GM20431 (cell line): Measurements from ENCODE around the gene PGPEP1.

ENCODE experiments used
- in situ Hi-C: fragments of 300-500 bp; cut with MseI, MboI; formaldehyde crosslinking; loops from one replicate; pipeline ENCODE4 v1.15.0; 2020; ENCODE audit warnings: low sequenced_read_pairs; ENCODE audit not compliant: unreplicated experiment

The PGPEP1 gene

DNA sequence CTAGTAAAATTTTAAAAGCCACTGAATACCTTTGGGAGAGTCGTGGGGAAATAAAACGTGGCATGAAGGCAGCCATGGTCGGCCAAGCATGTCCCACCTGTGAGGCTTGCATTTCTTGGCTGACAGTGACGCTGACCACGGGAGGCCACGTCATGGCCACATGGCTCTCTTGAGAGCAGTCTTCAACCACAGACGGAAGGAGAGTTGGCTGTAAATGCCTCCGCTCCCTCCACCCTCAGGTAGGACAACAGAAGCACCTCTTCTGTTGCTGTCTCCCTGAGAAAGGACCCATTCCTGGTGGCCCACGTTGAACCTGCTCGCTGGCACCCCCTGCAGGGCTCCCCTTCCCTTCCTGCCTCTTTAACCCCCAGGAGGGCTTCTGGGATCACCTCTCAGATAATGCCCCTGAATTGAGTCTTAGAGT is 67.7 kb downstream of the PGPEP1 start:
- in situ Hi-C loops, result no loop called here

DNA sequence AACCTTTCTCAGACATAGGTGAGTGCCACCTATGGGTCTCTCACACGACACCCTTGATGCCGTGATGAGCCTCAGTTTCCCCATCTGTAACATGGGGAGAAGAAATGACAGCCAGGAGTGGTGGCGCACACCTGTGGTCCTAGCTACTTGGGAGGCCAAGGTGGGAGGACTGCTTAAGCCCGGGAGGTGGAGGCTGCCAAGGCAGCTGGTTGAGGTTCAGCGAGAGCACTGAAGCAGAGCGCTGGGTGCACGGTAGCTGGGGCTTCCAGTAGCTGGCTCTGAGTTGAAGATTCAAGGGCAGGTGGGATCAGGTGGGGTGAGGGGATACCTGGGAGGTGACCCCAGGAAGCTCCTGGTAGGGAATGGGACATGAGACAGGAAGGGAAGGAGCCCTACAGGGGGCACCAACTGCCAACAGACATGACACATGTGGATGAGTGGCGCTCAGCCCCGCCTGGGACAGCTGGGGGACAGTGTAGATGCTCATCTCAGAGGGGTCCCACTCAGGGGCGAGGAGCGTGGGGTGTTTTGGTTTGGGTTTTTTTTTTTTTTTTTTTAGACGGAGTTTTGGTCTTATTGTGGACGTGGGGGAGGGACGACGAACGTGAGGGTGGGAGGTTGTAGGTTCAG is 72.3 kb downstream of the PGPEP1 start:
- in situ Hi-C loops, result loop anchor here (10.0 kb wide), 1 partner anchor 68 kb away; the partner anchor contains the start of gene PGPEP1

DNA sequence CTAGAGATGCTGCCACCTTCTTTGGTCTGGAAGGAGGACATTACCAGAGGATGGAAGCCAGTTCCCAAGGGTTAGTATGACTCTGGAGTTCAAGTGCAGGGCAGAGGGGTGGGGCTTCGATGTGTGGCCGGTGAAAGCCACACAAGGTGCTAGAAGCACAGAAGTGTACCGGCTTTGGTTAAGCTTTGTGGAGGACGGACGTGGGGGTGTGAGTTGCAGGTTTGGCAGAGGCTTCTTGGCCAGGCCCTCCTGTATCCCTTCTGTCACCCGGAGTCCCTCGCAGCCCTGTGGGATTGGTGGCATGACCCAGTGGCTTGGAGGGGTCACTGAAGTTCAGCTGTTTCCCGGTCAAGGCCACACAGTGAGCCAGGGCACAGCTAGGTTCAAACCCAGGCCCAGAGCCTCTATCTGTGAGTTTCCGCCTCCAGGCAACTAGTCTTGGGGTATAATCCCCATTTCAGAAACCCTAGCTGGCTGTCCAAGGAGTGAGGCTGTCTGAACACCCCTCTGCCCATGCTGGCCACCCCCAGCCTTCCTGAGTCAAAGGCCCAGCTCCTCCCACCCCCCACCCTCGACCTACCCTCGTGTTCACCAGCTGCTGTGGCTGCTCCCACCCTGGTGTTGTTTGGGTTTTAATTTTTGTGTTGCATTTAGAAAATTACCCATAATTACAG is 74.2 kb downstream of the PGPEP1 start:
- in situ Hi-C loops, result loop anchor here (10.0 kb wide), 1 partner anchor 70 kb away; the partner anchor contains the start of gene PGPEP1

DNA sequence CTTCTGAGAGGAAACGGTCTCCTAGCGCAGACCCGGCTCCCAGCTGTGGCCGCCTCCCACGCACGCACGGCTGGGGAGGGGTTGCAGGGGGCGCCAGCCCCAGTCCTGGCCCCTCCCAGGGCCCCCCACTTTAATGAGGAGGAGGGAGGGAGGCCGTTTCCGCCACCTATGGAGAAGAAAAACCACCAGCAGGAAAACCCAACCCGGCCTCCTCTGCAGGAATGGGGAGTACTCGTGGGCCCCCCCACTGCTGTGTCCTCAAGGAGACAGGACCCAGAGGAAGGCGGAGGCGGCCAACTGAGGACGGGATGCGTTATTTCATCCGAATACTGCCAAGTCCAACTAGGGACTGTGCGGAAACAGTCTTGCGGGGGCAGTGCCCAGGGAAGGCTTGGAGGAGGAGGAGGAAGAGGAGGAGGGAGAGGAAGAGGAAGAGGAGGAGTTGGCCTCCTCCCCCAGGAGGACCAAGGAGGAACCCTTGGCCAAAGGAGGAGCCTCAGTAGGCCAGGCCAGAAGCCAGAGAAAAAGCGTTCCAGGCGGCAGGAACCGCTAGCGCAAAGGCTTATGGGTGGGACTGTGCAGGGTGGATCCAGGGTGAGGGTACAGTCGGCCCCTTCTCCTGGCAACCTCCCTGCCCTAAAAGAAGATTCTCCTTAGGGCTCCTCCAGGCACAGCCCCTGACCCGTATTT is 74.9 kb downstream of the PGPEP1 start:
- in situ Hi-C loops, result loop anchor here (10.0 kb wide), 1 partner anchor 71 kb away; the partner anchor contains the start of gene PGPEP1

DNA sequence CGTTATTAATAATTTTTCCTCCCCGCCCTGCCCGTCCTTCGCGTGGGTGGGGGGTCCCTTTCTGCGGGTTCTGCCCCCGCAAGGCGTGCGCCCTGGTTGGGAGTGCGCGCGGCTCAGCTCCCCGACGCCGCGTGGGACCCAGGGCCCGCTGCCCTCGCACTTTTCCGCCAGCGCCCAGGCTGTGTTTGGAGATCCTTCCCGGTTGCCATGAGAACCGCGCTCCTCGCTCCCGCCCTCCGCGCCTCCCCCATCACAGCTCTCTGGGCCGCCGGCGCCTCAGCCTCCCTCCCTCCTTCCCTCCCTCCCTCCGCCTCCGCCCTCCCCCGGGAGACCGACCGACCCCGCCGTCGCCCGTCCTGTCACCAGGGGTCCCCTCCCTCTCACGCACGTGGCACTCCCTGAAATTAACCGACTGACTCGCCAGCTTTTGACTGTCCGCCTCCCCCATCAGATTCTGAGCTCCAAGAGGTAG is 76.4 kb downstream of the PGPEP1 start:
- in situ Hi-C loops, result loop anchor here (10.0 kb wide), 1 partner anchor 72 kb away; the partner anchor contains the start of gene PGPEP1

DNA sequence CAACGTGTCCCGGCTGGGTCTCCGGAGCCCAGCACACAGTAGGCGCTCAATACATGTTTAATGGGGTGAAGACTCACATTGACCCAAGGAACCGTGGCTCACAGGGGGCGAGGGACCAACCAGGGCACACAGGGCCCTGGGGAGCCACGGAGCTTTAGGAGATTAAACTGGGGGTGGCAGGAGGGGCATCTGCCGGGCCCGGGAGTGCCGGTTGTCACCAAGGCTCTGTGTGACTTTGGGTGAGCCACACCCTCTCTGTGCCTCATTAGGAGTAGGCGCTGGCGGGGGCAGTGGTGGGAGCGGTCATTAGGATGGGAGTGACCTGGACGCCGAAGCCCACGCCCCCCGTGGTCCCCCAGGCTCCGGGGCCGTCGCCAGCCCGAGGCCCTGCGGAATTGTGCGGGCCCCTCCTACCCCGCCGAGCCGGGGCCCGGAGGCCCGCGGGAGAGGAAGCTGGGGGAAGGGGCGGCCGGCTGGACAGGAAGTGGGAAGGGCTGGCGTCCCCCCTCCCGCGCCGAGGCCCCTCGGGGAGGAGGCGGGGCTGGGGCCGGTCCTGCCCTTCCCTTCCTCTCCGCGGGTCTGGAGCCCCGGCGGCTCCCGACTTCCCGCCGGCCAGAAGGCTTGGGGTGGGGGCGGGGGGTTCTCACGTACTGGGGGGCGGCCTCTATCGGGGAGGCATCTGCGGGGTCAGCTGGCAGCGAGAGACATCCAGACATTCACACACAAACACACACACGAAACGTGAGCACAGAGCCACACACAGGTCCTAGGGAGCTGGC is 77.0 kb downstream of the PGPEP1 start:
- in situ Hi-C loops, result loop anchor here (10.0 kb wide), 1 partner anchor 73 kb away; the partner anchor contains the start of gene PGPEP1

DNA sequence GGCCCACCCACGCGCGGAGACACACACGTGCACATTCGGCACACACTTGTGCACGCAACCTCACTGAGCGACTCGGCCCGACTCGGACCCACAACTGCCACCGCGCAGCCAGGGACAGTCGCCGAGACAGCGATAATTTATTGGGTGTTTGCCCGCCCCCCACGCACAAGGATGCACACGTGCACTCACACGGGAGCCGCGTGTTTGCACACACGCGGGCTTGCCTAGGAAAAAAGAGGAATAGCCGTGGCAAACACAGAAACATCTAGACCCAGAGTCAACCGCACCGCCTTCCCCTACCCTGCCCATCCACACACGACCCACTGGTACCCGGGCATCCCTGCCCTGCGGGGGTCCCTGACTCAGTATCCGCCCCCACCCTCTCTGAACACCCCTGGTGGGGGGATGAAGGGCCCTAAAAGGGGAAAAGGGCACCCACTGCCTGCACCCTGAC is 77.7 kb downstream of the PGPEP1 start:
- in situ Hi-C loops, result loop anchor here (10.0 kb wide), 1 partner anchor 73 kb away; the partner anchor contains the start of gene PGPEP1

DNA sequence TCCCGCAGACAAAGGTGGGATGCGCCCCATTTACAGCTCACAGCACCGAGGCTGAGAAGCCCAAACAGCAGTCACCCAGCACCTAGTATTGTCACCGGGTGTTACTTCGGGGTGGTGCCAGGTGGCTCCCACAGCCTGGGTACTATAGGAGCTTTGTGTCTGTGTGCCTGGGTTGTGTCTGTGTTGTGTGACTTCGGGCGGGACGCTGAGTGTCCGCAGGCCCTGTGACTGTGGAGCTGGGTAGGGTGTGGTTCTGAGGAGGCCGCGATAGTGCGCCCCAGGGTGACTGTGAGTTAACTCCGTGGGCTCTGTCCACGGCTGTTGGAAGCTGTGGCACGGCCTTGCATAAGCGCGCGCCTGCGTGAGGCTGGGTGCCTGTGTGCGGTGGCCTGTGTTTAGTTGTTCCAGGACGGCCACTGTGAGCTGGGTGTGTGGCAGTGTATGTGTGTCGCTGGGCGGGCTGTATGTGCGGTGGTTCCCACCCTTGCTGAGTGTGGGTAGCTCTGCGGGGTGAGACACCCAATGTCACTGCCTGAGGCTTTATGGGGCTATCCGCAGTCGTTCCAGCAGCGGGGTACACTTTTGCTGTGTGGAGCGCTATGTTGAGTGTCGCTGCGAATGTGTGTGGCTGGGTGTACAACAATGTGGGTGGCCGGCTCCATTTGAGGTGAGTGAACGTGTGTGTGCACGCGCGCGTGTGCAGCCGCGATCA is 78.2 kb downstream of the PGPEP1 start:
- in situ Hi-C loops, result loop anchor here (10.0 kb wide), 1 partner anchor 74 kb away; the partner anchor contains the start of gene PGPEP1

DNA sequence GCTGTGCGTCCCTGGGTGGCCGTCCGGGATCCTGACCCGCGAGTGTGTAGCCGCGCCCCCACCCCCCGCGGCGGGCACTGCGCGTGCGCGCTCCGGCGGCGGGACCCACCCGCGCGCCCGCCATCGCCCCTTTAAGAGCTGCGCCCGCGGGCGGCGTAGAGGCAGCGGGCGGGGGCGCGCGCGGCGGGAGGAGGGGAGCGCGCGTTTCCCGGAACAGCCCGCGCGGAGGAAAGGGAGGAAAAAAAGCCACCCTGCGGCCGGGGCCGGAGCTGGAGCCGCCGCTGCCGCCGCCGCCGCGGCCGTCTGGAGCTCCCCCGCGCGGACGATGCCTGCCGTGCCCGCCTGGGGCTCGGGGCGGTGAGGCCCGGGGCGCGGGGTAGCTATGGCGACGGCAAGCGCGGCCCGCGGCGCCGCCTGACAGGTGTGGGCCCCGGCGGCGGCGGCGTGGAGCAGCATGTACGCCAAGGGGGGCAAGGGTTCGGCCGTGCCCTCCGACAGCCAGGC is 78.8 kb downstream of the PGPEP1 start, which contains the start of gene SSBP4:
TSS of gene SSBP4 (plus strand) at position 204 of the 504 bp plus-strand sequence. CDS start at position 455, 251 bp downstream.
- in situ Hi-C loops, result loop anchor here (10.0 kb wide), 1 partner anchor 74 kb away; the partner anchor contains the start of gene PGPEP1
